A375 (cell line): ENCODE measurements around the gene MRPL46. TPM values are rescaled to one million over a fixed set of nuclear protein-coding genes. Genes with fewer than 3 reads are reported as not detected.

Experiments used
- total RNA-seq: library from RNA; depleted of rRNA; stranded (reverse); fragments of >200 nt; shearing (Covaris generic); gene quantifications from 2 replicates; pipeline ENCODE4 v1.2.3, GENCODE V29; 2014; rRNA removed

Gene MRPL46
- total RNA-seq = 39.5 and 40.2 TPM in 2 replicates

GRCh38 chr15:88467073-88467934, at the start of gene MRPL46, which contains the start of gene MRPS11:
Gene MRPL46, minus strand, starts transcription at chr15:88467388. Its CDS starts 11 bp downstream, at chr15:88467377.
Gene MRPS11, plus strand, starts transcription at chr15:88467708. Its CDS starts 10 bp downstream, at chr15:88467718.

Other genes with a start within 250 kb of the MRPL46 start
- 0.05 TPM in 1 of 2 replicates, not detected in the other for gene NTRK3, start 210.6 kb downstream of the MRPL46 start, total RNA-seq
- gene MRPS11, start 320 bp upstream of the MRPL46 start, total RNA-seq = 70.1 and 91.9 TPM in 2 replicates
- gene DET1, start 79.3 kb upstream of the MRPL46 start, total RNA-seq = 5.8 and 8.0 TPM in 2 replicates
- gene AEN, start 154.0 kb upstream of the MRPL46 start, total RNA-seq = 113 and 127 TPM in 2 replicates
- 383 and 409 TPM in 2 replicates for gene ISG20, start 171.6 kb upstream of the MRPL46 start, total RNA-seq